Activated CD8-positive, alpha-beta memory T cell treated with anti-CD3 and anti-CD28 coated beads, Interleukin-2, amount 50 U/mL, for 24 hours (primary cell): ENCODE data around the gene C12orf75.
"Not testable (repeated sequence)": the region's sequence is repeated elsewhere in the genome, so short reads cannot be mapped to it uniquely, and the experiment has no call there.

Experiments
- DNase-seq: peaks from one replicate; pipeline ENCODE4 v3.0.0-alpha.2; 2020; ENCODE audit errors: extremely low read depth

The C12orf75 gene

GRCh38 chr12:105310476-105311085 lies 19.9 kb upstream of the C12orf75 start:
- DNase-seq: not testable (repeated sequence)

GRCh38 chr12:105311936-105312335 lies 18.6 kb upstream of the C12orf75 start:
- not testable (repeated sequence) for DNase-seq

- DNase-seq: not testable (repeated sequence)
Measured at GRCh38 chr12:105313755-105314154, 16.7 kb upstream of the C12orf75 start.

- no peak for DNase-seq
Measured at GRCh38 chr12:105315130-105315529, 15.4 kb upstream of the C12orf75 start.

GRCh38 chr12:105315726-105316125 lies 14.8 kb upstream of the C12orf75 start:
- DNase-seq: no peak

- no peak for DNase-seq
Measured at GRCh38 chr12:105316931-105317852, 13.3 kb upstream of the C12orf75 start.

- DNase-seq: no peak
Measured at GRCh38 chr12:105317942-105318621, 12.4 kb upstream of the C12orf75 start.

- DNase-seq: no peak
Measured at GRCh38 chr12:105318651-105319483, 11.6 kb upstream of the C12orf75 start.

- DNase-seq: no peak
Measured at GRCh38 chr12:105319691-105320209, 10.7 kb upstream of the C12orf75 start.

- no peak for DNase-seq
Measured at GRCh38 chr12:105321125-105321524, 9.4 kb upstream of the C12orf75 start.

- DNase-seq: no peak
Measured at GRCh38 chr12:105322070-105322469, 8.4 kb upstream of the C12orf75 start.

GRCh38 chr12:105324704-105325103 lies 5.8 kb upstream of the C12orf75 start:
- no peak for DNase-seq

- no peak for DNase-seq
Measured at GRCh38 chr12:105325117-105325516, 5.4 kb upstream of the C12orf75 start.

GRCh38 chr12:105329926-105330282 lies 587 bp upstream of the C12orf75 start:
- no peak for DNase-seq

GRCh38 chr12:105330931-105331804 lies 677 bp downstream of the C12orf75 start:
- DNase-seq: no peak

- DNase-seq: no peak
Measured at GRCh38 chr12:105331805-105332251, 1.3 kb downstream of the C12orf75 start.

- DNase-seq: not testable (repeated sequence)
Measured at GRCh38 chr12:105332286-105332685, 1.8 kb downstream of the C12orf75 start.

GRCh38 chr12:105332925-105333324 lies 2.4 kb downstream of the C12orf75 start:
- no peak for DNase-seq

GRCh38 chr12:105334001-105334400 lies 3.5 kb downstream of the C12orf75 start:
- no peak for DNase-seq

GRCh38 chr12:105334582-105334981 lies 4.1 kb downstream of the C12orf75 start:
- no peak for DNase-seq
